AG09319 (cell line): ENCODE measurements around the gene ZSCAN1.
A peak's percentile ranks its signal among the peaks of the same experiment; 100 is the strongest.
"Not testable (repeated sequence)": the region's sequence is repeated elsewhere in the genome, so short reads cannot be mapped to it uniquely, and the experiment has no call there.

Source experiments
- DNase-seq: peaks from one replicate; pipeline ENCODE4 v3.0.0-alpha.2; 2010; ENCODE audit warnings: low read depth; ENCODE audit errors: extremely low read depth
- CTCF ChIP-seq: IDR thresholded peaks from 2 replicates; pipeline ENCODE4 v1.5.1; 2011; ENCODE audit warnings: low read depth, mild to moderate bottlenecking, inconsistent platforms, low read length, moderate library complexity

Gene ZSCAN1

GRCh38 chr19:58007285-58007684 is 26.5 kb upstream of the ZSCAN1 start:
- no peak for TF ChIP-seq CTCF
- no peak for DNase-seq

DNA sequence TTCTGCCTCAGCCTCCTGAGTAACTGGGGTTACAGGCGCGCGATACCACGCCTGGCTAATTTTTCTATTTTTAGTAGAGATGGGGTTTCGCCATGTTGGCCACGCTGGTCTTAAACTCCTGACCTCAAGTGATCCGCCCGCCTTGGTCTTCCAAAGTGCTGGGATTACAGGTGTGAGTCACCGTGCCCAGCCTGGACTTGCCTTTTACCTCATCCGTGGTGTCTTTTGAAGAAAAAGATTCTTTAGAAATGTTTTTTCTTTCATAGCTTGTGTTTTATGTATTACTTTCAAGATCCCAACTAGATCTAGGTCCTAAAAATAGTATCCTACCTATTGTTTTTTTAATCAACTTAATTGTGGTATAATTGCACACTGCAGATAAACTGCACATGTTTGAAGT is 24.9 kb upstream of the ZSCAN1 start:
- DNase-seq, result not testable (repeated sequence)

DNA sequence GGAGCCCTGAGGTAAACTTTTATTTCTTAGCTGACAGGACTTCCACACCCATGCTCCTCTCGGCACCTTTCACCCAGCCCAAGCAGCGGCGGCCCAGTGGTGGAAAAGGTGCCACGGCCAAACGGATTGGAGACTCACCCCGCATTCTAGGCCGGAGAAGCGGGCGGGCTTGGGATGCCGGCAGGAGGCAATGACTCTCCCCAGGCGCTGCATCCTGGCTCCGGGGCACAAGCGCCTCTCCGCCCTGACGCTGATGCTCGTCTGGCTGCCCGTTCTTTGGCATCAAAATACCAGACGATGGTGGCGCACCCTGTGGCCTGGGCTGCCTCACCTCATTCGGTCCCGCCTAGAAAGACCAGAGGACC is 24.5 kb upstream of the ZSCAN1 start:
- TF ChIP-seq CTCF, result no peak
- no peak for DNase-seq

DNA sequence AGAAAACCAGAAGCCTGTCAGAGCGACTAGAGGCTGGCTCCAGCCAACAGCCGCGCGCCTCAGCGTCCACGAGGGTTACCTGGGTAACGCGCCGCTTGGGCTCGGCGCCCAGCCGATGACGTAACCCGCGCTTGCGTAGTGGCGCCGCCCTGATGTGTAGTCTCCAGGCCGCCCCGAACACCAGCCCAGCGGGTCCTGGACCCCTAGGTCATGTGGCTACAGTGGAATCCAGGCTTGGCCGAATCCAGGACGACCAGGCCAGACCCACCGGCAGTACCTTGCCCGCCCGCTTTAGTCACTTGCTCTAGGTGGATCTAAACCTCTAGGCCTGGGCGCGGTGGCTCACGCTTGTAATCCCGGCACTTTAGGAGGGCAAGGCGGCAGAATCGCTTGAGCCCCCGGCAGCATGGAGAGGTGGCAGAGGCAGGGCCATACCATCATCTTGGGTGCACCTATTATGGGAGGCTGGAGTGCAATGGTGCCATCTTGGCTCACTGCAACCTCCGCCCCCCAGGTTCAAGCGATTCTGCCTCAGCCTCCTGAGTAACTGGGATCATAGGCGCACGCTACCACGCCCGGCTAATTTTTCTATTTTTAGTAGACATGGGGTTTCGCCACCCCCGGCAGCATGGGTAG is 24.0 kb upstream of the ZSCAN1 start:
- TF ChIP-seq CTCF, result no peak
- DNase-seq, result peak; percentile 44

DNA sequence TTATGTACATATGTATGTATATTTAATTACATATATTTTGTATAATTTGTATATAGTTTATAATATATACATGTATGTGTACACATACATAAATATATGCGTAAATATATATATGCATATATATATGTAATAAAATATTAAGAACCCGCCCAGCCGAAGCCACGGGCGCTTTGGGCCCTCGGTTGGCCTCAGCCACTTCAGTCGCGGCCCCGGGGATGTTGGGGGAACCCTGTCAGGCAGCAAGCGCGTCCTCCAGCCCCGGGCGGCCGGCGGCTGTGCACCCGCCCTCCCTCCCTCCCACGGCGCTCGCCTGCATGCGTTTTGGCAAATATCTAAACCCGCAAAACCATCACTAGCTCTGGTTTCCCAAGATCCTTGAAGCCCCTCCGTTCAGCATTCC is 23.3 kb upstream of the ZSCAN1 start:
- TF ChIP-seq CTCF, result no peak
- no peak for DNase-seq

GRCh38 chr19:58014141-58014540 is 19.7 kb upstream of the ZSCAN1 start:
- DNase-seq, result no peak
- TF ChIP-seq CTCF, result no peak

- no peak for DNase-seq
- no peak for TF ChIP-seq CTCF
These were observed 13.7 kb upstream of the ZSCAN1 start for GRCh38 chr19:58020129-58020528.

- TF ChIP-seq CTCF, result peak; percentile 32
- DNase-seq, result no peak
These were observed 12.1 kb upstream of the ZSCAN1 start for GRCh38 chr19:58021541-58022282.
